Colonic mucosa (tissue), 4 donors: ENCODE results near the gene ATP5PB. TPM values are rescaled to one million over a fixed set of nuclear protein-coding genes. Genes with fewer than 3 reads are reported as not detected.

Experiments used
- DNase-seq: peaks from one replicate; pipeline ENCODE4 v3.0.0-alpha.2; 2020
- H3K27ac ChIP-seq: fragments of 200-600 bp; one replicate; pipeline ENCODE4 v1.8.0; 2021
- H3K27me3 ChIP-seq: fragments of 200-600 bp; one replicate; pipeline ENCODE4 v1.8.0; 2021
- H3K36me3 ChIP-seq: fragments of 200-600 bp; one replicate; pipeline ENCODE4 v1.8.0; 2021
- H3K4me1 ChIP-seq: fragments of 200-600 bp; one replicate; pipeline ENCODE4 v1.8.0; 2021; ENCODE audit warnings: mild to moderate bottlenecking
- H3K4me3 ChIP-seq: fragments of 200-600 bp; one replicate; pipeline ENCODE4 v1.8.0; 2021
- H3K9ac ChIP-seq, 2 donors: one replicate each; pipeline ENCODE4 v1.7.0; 2013; ENCODE audit warnings: control low read depth in 2 of 2, low read depth in 2 of 2, low read length in 2 of 2
- H3K9me3 ChIP-seq: fragments of 200-600 bp; one replicate; pipeline ENCODE4 v1.8.0; 2021
- intact Hi-C: fragments of 100-400 bp; cut with DNase I; formaldehyde crosslinking; loops from one replicate; pipeline ENCODE4 v1.14.1; 2022
- total RNA-seq, 2 donors: library from RNA; stranded (reverse); fragmentation: NEBNext Ultra II Directional in 1 of 2; extraction: Animal tissue kit (Norgen Biotek cat#: 25700) in 1 of 2; gene quantifications; one replicate each; pipeline ENCODE4 v1.2.1, GENCODE V29; 2021
- TF ChIP-seq, protein P1 (sequence below): fragments of 200-600 bp; IDR thresholded peaks from one replicate; pipeline ENCODE4 v1.8.0; 2022; ENCODE audit warnings: antibody characterized with exemption, mild to moderate bottlenecking
- donor health status: healthy.
- donor health status: DM: no; HTN: no; CAD: no.
- donor health status: DM: no; HTN: no; CAD: no.

The ATP5PB gene
- total RNA-seq, 2 donors from 2014 or later: 488 to 502 TPM

DNA sequence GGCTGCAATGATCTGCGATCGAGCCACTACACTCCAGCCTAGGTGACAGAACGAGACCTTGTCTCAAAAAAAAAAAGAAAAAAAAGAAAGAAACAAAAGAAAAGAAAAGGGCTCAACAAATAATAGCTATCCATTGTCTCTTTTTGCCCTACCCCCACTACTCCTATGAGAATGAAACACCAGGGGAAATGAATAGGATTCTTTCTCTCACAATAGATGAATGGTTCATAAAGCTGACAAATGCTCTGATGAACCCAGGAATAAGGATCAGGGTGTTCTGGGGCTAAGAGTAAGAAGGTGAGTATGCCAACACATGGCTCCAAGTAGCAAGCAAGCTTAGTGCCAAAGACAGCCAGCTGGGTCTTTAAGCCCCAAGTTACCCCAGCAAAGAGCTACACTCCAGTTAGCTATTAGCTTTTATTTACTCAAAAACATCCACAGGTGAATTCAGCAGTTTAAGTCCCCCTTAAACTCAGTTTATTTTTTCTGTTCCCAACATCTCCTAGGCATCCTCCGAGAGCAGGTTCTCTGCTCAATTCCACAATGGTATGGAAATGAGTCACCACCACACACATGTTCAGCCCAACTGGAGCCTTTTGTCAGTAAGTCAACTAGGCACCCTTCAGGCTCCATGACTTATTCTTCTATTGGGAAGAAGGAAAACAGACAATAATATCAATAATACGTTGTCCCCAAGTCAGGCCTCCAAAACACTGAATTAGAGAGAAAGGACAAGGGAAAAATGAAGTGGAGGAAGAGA, 49.9 kb downstream of the ATP5PB start:
- H3K27me3 ChIP-seq: no peaks in the 10 kb centered on the region
- DNase-seq: peak; percentile 8
- H3K4me1 ChIP-seq: no peaks in the 10 kb centered on the region
- H3K27ac ChIP-seq: no peak overlapping the region
- H3K36me3 ChIP-seq: no peaks in the 10 kb centered on the region
- no peaks in the 10 kb centered on the region for H3K9me3 ChIP-seq
- no peak overlapping the region for H3K9ac ChIP-seq
- H3K4me3 ChIP-seq: no peak overlapping the region
- TF ChIP-seq, protein P1, sequence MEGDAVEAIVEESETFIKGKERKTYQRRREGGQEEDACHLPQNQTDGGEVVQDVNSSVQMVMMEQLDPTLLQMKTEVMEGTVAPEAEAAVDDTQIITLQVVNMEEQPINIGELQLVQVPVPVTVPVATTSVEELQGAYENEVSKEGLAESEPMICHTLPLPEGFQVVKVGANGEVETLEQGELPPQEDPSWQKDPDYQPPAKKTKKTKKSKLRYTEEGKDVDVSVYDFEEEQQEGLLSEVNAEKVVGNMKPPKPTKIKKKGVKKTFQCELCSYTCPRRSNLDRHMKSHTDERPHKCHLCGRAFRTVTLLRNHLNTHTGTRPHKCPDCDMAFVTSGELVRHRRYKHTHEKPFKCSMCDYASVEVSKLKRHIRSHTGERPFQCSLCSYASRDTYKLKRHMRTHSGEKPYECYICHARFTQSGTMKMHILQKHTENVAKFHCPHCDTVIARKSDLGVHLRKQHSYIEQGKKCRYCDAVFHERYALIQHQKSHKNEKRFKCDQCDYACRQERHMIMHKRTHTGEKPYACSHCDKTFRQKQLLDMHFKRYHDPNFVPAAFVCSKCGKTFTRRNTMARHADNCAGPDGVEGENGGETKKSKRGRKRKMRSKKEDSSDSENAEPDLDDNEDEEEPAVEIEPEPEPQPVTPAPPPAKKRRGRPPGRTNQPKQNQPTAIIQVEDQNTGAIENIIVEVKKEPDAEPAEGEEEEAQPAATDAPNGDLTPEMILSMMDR: no peak
- intact Hi-C loops: no loop called here

DNA sequence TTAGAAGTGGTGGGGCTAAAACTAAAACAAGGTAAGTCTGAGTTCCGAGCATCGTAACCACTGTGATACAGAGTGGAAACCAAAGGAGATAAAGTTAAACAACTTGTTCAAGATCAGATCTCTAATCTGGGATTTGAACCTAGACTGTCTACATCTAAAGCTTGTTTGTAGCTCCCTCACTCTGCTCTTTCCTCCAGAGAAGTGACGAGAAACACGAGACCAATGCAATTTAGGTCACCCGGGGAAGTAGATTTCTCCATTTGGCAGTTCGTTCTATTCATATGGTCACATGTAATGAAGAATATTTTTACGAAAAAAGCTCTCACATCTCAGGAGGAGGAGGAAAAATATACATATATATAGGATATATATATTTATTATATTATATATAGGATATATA, 52.4 kb downstream of the ATP5PB start:
- peaks cover 4% of the 10 kb centered on the region for H3K4me1 ChIP-seq
- no peak overlapping the region for H3K9ac ChIP-seq
- no peaks in the 10 kb centered on the region for H3K9me3 ChIP-seq
- peak; percentile 9 for DNase-seq
- no peak overlapping the region for H3K4me3 ChIP-seq
- no peaks in the 10 kb centered on the region for H3K36me3 ChIP-seq
- intact Hi-C loops: no loop called here
- TF ChIP-seq, protein P1: no peak
- H3K27me3 ChIP-seq: no peaks in the 10 kb centered on the region
- H3K27ac ChIP-seq: no peak overlapping the region

DNA sequence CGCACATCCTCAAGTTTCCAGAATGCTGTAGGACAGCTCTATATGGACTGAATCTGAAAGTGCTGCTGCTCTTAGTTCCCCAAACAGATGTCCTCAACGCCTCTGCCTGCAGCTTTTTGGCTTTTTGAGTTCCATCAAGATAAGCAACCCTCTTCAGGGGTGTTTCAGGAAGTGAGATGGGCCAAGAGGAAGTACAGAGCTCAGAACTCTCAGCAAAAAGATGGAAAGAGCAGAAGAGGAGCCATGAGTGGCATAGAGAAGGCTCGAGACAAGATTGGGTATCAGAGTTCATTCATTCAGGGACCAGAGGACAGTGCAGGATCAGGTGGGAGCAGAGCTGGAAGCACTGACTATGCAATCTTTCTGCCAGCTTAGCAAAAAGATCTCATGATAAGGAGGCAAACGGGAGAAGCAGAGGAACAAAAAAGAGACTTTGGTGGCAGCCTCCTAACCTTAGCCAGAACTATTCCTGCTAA, 54.4 kb downstream of the ATP5PB start, which contains the start of the genes ADORA3 and TMIGD3:
Gene ADORA3 (minus strand): TSS at position 49 of the 476 bp plus-strand sequence. CDS start 279 bp downstream, outside the sequence.
Gene TMIGD3 (minus strand): TSS at position 49 of the 476 bp plus-strand sequence. CDS start 279 bp downstream, outside the sequence.
- Histone ChIP-seq H3K27ac (no peak within 1 kb of the TSS), H3K9me3 (no peaks in the 10 kb centered on the region), H3K27me3 (no peaks in the 10 kb centered on the region), H3K9ac (peak within 1 kb of the TSS in 1 of 2 donors; percentile 7), H3K4me1 (peaks cover 10% of the 10 kb centered on the region), H3K4me3 (no peak within 1 kb of the TSS), H3K36me3 (no peaks in the 10 kb centered on the region)
- TF ChIP-seq, protein P1: no peak
- intact Hi-C loops: no loop called here
- no peak for DNase-seq

DNA sequence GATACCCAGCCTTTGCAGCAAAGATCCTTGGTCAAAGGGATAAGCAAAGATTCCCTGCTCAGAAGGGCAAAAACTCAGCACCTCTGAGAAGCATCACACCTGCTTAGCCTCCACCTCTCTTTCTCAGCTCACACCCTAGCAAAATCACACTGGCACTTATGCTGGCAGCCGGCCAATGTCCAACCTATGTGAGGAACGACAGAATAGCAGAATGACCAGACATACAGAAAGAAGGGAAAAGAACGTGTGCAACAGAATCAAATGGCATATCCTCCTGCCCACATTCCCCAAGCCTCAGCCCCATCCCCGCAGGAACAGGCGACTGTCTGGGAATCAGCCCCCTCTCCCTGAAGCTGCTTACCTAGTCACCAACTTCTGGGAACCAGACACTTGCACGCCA, 54.8 kb downstream of the ATP5PB start:
- no peak overlapping the region for H3K9ac ChIP-seq
- TF ChIP-seq, protein P1: no peak
- DNase-seq: no peak
- H3K9me3 ChIP-seq: no peaks in the 10 kb centered on the region
- no peaks in the 10 kb centered on the region for H3K27me3 ChIP-seq
- H3K36me3 ChIP-seq: no peaks in the 10 kb centered on the region
- H3K4me1 ChIP-seq: peaks cover 12% of the 10 kb centered on the region
- H3K27ac ChIP-seq: no peak overlapping the region
- intact Hi-C loops: no loop called here
- H3K4me3 ChIP-seq: no peak overlapping the region

DNA sequence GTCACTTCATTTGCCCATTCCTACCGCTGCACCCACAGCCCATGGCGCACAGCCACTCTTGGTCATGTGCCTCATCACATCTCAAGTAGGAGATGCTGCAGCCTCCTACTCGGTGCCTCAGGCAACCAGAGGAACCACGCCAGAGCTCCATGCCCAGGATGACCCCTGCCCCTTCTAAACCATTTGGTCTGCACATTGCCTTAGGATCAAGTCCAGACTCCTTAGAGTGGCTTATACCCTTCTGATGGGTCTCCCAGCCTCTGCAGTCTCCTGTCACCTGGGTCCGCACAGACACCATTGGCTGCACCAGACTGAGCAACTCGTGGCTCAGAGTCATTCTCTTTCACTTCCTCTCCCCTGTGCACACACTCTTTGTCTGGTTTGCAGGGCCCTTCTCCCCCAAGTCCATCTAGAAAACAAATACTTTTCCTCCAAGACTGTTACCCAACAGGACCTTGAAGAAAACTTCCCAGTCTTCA, 56.4 kb downstream of the ATP5PB start:
- no peak for DNase-seq

More for the DNA sequence above, 56.4 kb downstream of the ATP5PB start:
- intact Hi-C loops: loop anchor here (5.0 kb wide), 1 partner anchor 242 kb away; no protein-coding TSS in a partner anchor
- Histone ChIP-seq H3K27me3 (no peaks in the 10 kb centered on the region), H3K9ac (peak overlapping the region in 1 of 2 donors; percentile 16), H3K27ac (peak overlapping the region; percentile 20), H3K9me3 (no peaks in the 10 kb centered on the region), H3K4me3 (no peak overlapping the region), H3K36me3 (no peaks in the 10 kb centered on the region), H3K4me1 (peaks cover 13% of the 10 kb centered on the region)
- TF ChIP-seq, protein P1: no peak
